ENCODE data around the gene KSR1.

DNA sequence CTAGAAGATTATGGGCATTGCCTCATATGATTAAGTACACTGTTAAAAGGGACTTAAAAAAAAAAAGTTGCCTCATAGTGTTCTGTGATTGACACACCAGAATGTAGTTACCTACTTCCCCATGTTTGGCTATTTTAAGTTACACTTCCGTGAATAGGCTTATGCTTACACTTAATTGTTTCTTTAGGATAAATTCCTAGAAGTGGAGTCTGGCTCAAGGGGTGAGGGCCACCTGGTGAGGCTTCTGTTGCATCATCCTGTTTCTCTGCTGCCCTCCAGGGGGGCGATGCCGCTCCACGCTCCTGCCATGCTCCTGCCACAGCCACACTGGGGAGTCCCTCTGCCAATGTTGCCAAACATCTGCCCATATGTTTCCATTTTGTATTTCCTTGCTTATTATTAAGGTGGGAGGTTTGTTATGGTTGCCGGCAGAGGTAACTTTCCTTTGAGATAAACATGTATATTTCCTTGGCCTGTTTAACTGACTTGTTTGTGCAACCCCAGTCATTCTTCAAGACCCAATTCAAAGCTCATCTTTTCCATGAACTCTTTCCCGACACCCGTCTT, 73.1 kb downstream of the KSR1 start:
- TF ChIP-seq POLR2A (IDR thresholded peaks at IDR 0.05), result no peak
- TF ChIP-seq, protein P1, sequence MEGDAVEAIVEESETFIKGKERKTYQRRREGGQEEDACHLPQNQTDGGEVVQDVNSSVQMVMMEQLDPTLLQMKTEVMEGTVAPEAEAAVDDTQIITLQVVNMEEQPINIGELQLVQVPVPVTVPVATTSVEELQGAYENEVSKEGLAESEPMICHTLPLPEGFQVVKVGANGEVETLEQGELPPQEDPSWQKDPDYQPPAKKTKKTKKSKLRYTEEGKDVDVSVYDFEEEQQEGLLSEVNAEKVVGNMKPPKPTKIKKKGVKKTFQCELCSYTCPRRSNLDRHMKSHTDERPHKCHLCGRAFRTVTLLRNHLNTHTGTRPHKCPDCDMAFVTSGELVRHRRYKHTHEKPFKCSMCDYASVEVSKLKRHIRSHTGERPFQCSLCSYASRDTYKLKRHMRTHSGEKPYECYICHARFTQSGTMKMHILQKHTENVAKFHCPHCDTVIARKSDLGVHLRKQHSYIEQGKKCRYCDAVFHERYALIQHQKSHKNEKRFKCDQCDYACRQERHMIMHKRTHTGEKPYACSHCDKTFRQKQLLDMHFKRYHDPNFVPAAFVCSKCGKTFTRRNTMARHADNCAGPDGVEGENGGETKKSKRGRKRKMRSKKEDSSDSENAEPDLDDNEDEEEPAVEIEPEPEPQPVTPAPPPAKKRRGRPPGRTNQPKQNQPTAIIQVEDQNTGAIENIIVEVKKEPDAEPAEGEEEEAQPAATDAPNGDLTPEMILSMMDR (IDR thresholded peaks at IDR 0.05), result no peak

All from uterus (tissue), 2 donors.